ENCODE measurements around the gene RRP1.

RRP1 gene

GRCh38 chr21:43751955-43752591, 37.3 kb upstream of the RRP1 start:
- Mint-ChIP-seq H3K4me1 (peaks cover 6% of the 10 kb centered on the region), H3K27me3 (ENCODE audit: low read depth) (no peaks in the 10 kb centered on the region), H3K4me3 (no peak overlapping the region), H3K27ac (no peak overlapping the region), H3K9me3 (no peaks in the 10 kb centered on the region), H3K36me3 (ENCODE audit: low read depth) (peaks cover 33% of the 10 kb centered on the region)
- TF ChIP-seq, protein P1, sequence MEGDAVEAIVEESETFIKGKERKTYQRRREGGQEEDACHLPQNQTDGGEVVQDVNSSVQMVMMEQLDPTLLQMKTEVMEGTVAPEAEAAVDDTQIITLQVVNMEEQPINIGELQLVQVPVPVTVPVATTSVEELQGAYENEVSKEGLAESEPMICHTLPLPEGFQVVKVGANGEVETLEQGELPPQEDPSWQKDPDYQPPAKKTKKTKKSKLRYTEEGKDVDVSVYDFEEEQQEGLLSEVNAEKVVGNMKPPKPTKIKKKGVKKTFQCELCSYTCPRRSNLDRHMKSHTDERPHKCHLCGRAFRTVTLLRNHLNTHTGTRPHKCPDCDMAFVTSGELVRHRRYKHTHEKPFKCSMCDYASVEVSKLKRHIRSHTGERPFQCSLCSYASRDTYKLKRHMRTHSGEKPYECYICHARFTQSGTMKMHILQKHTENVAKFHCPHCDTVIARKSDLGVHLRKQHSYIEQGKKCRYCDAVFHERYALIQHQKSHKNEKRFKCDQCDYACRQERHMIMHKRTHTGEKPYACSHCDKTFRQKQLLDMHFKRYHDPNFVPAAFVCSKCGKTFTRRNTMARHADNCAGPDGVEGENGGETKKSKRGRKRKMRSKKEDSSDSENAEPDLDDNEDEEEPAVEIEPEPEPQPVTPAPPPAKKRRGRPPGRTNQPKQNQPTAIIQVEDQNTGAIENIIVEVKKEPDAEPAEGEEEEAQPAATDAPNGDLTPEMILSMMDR (IDR thresholded peaks at IDR 0.05; ENCODE audit: unreplicated experiment in 3 of 3), result no peak

- TF ChIP-seq, protein P1 (IDR thresholded peaks at IDR 0.05; ENCODE audit: unreplicated experiment in 3 of 3), result no peak
- peak overlapping the region in 1 of 3 experiments; percentile 72 for H3K27ac Mint-ChIP-seq
- no peaks in the 10 kb centered on the region for H3K9me3 Mint-ChIP-seq
- H3K27me3 Mint-ChIP-seq (ENCODE audit: low read depth), result no peaks in the 10 kb centered on the region
- peaks cover 26% of the 10 kb centered on the region for H3K36me3 Mint-ChIP-seq (ENCODE audit: low read depth)
- H3K4me3 Mint-ChIP-seq, result no peak overlapping the region
- peaks cover 10% of the 10 kb centered on the region for H3K4me1 Mint-ChIP-seq
These were observed 36.5 kb upstream of the RRP1 start for GRCh38 chr21:43752758-43753438.

- no peaks in the 10 kb centered on the region for H3K27me3 Mint-ChIP-seq (ENCODE audit: low read depth)
- peaks cover 28% of the 10 kb centered on the region for H3K36me3 Mint-ChIP-seq (ENCODE audit: low read depth)
- peaks cover 16% of the 10 kb centered on the region for H3K4me1 Mint-ChIP-seq
- no peaks in the 10 kb centered on the region for H3K9me3 Mint-ChIP-seq
- H3K27ac Mint-ChIP-seq, result no peak overlapping the region
- H3K4me3 Mint-ChIP-seq, result no peak overlapping the region
- TF ChIP-seq, protein P1 (IDR thresholded peaks at IDR 0.05; ENCODE audit: unreplicated experiment in 3 of 3), result no peak
These were observed 36.0 kb upstream of the RRP1 start for GRCh38 chr21:43753439-43753799.

GRCh38 chr21:43754948-43755781, 34.2 kb upstream of the RRP1 start:
- Mint-ChIP-seq H3K4me3 (no peak overlapping the region), H3K4me1 (peaks cover 22% of the 10 kb centered on the region), H3K27ac (peak overlapping the region in 1 of 3 experiments; percentile 65), H3K36me3 (ENCODE audit: low read depth) (peaks cover 28% of the 10 kb centered on the region), H3K9me3 (no peaks in the 10 kb centered on the region), H3K27me3 (ENCODE audit: low read depth) (no peaks in the 10 kb centered on the region)
- TF ChIP-seq, protein P1 (IDR thresholded peaks at IDR 0.05; ENCODE audit: unreplicated experiment in 3 of 3), result no peak

GRCh38 chr21:43755820-43756594, 33.4 kb upstream of the RRP1 start:
- Mint-ChIP-seq H3K4me1 (peaks cover 22% of the 10 kb centered on the region), H3K9me3 (no peaks in the 10 kb centered on the region), H3K4me3 (no peak overlapping the region)

More at GRCh38 chr21:43755820-43756594, 33.4 kb upstream of the RRP1 start:
- H3K27me3 Mint-ChIP-seq (ENCODE audit: low read depth), result no peaks in the 10 kb centered on the region
- TF ChIP-seq, protein P1 (IDR thresholded peaks at IDR 0.05; ENCODE audit: unreplicated experiment in 3 of 3), result no peak
- H3K36me3 Mint-ChIP-seq (ENCODE audit: low read depth), result peaks cover 26% of the 10 kb centered on the region
- H3K27ac Mint-ChIP-seq, result peak overlapping the region; percentile 65 to 73 (median 69)
